Endothelial cell of umbilical vein (primary cell): Measurements from ENCODE around the gene VAV3. TPM values are rescaled to one million over a fixed set of nuclear protein-coding genes. Genes with fewer than 3 reads are reported as not detected.

Source experiments
- BruUV-seq: library from RNA; stranded (reverse); fragments of 400-500 nt; replicated peaks from 2 replicates; lab custom pipeline; 2021; lab: Mats Ljungman, UMichigan
- CTCF ChIA-PET: fragments of 300-600, 350-600 bp; sonication (Branson Sonifier 250); formaldehyde crosslinking; loops from one replicate; lab custom pipeline; 2021; ENCODE audit warnings: antibody characterized with exemption, inconsistent platforms; lab: Charles Lee
- POLR2A ChIA-PET: fragments of 300-600, 350-600 bp; sonication (Branson Sonifier 250); formaldehyde crosslinking; loops from one replicate; lab custom pipeline; 2021; ENCODE audit warnings: antibody characterized with exemption, inconsistent platforms; lab: Charles Lee
- DNase-seq: peaks from one replicate; pipeline ENCODE4 v3.0.0-alpha.2; 2011; ENCODE audit warnings: low read depth, low spot score
- FAIRE-seq: peaks from 2 replicates; lab custom pipeline; 2011; peaks lifted over from hg19 to GRCh38; lab: Jason Lieb, UNC
- H2AFZ ChIP-seq: 2 replicates; pipeline ENCODE4 v1.6.0; 2012; ENCODE audit warnings: low read depth, low read length, control low read depth, inconsistent platforms
- H3K27ac ChIP-seq: 2 replicates; pipeline ENCODE4 v1.5.1; 2011; ENCODE audit warnings: low read depth, mild to moderate bottlenecking, control low read depth, low read length, moderate library complexity; ENCODE audit not compliant: insufficient read depth
- H3K27me3 ChIP-seq, 2 experiments: 2 replicates each; pipeline versions ENCODE4 v1.6.0 to v1.6.1; 2011; ENCODE audit warnings: low read length in 2 of 2, mixed read lengths in 1 of 2; ENCODE audit not compliant: control insufficient read depth in 2 of 2, insufficient read depth in 2 of 2
- H3K36me3 ChIP-seq, 2 experiments: 2 replicates in 1 of 2; 3 replicates in 1 of 2; pipeline ENCODE4 v1.5.1; 2011; ENCODE audit warnings: low read length in 2 of 2, mild to moderate bottlenecking in 1 of 2, moderate library complexity in 1 of 2; ENCODE audit not compliant: control insufficient read depth in 2 of 2, insufficient read depth in 2 of 2; ENCODE audit errors: extremely low read depth in 1 of 2
- H3K4me1 ChIP-seq: 3 replicates; pipeline ENCODE4 v1.5.1; 2011; ENCODE audit warnings: mild to moderate bottlenecking, low read length; ENCODE audit not compliant: control insufficient read depth, insufficient read depth; ENCODE audit errors: extremely low read depth
- H3K4me2 ChIP-seq: 2 replicates; pipeline ENCODE4 v1.6.1; 2011; ENCODE audit warnings: low read length, control low read depth, mixed read lengths; ENCODE audit not compliant: insufficient read depth
- H3K4me3 ChIP-seq, 3 experiments: fragments of 200-600 bp in 1 of 3; sonication (generic), shearing (Covaris generic) in 1 of 3; replicated peaks in 1 of 3; 2 replicates each; pipeline ENCODE4 v1.5.1; 2011 to 2016; ENCODE audit warnings: control low read depth in 3 of 3, low read length in 3 of 3, mild to moderate bottlenecking in 2 of 3, inconsistent platforms in 1 of 3, low read depth in 1 of 3, moderate library complexity in 1 of 3; ENCODE audit not compliant: insufficient read depth in 1 of 3
- H3K79me2 ChIP-seq: 2 replicates; pipeline ENCODE4 v1.6.0; 2012; ENCODE audit warnings: low read length, inconsistent platforms; ENCODE audit not compliant: control insufficient read depth, insufficient read depth
- H3K9ac ChIP-seq: replicated peaks from 2 replicates; pipeline ENCODE3; 2011; ENCODE audit warnings: low read length, control low read depth; ENCODE audit not compliant: insufficient read depth; ENCODE audit errors: extremely low read depth
- H3K9me1 ChIP-seq: replicated peaks from 3 replicates; pipeline ENCODE4 v1.6.0; 2011; ENCODE audit warnings: mild to moderate bottlenecking, low read length; ENCODE audit not compliant: control insufficient read depth, insufficient read depth; ENCODE audit errors: extremely low read depth
- H3K9me3 ChIP-seq: replicated peaks from 2 replicates; pipeline ENCODE4 v1.5.1; 2012; ENCODE audit warnings: low read length, inconsistent platforms; ENCODE audit not compliant: control insufficient read depth, insufficient read depth
- H4K20me1 ChIP-seq: replicated peaks from 2 replicates; pipeline ENCODE3; 2011; ENCODE audit warnings: mild to moderate bottlenecking, low read length; ENCODE audit not compliant: control insufficient read depth, insufficient read depth; ENCODE audit errors: extremely low read depth
- CTCF ChIP-seq, 2 donors: IDR thresholded peaks; 1 replicate in 1 of 2; 2 replicates in 1 of 2; pipeline ENCODE4 v1.5.1; 2011; ENCODE audit warnings: low read length in 2 of 2, mild to moderate bottlenecking in 2 of 2, moderate library complexity in 2 of 2, control low read depth in 1 of 2, inconsistent platforms in 1 of 2, low read depth in 1 of 2; ENCODE audit not compliant: insufficient read depth in 1 of 2; ENCODE audit errors: extremely low read depth in 1 of 2
- EZH2 ChIP-seq: IDR thresholded peaks from 2 replicates; pipeline ENCODE4 v1.6.1; 2012; ENCODE audit warnings: borderline replicate concordance, low read depth, mild to moderate bottlenecking, moderate library complexity, low read length, inconsistent platforms; ENCODE audit not compliant: severe bottlenecking
- FOS ChIP-seq: IDR thresholded peaks from 2 replicates; pipeline ENCODE4 v1.6.1; 2011; ENCODE audit warnings: mild to moderate bottlenecking, low read length, moderate library complexity, borderline replicate concordance; ENCODE audit not compliant: insufficient read depth
- GATA2 ChIP-seq: IDR thresholded peaks from 2 replicates; pipeline ENCODE4 v1.7.0; 2011; ENCODE audit warnings: low read depth, mild to moderate bottlenecking, moderate library complexity, mixed read lengths, low read length; ENCODE audit not compliant: insufficient read length, insufficient read depth
- JUN ChIP-seq: IDR thresholded peaks from 2 replicates; pipeline ENCODE4 v1.6.1; 2011; ENCODE audit warnings: borderline replicate concordance, low read depth; ENCODE audit not compliant: insufficient read length, insufficient read depth
- MAX ChIP-seq: IDR thresholded peaks from 2 replicates; pipeline ENCODE4 v1.6.1; 2011; ENCODE audit not compliant: insufficient read depth, insufficient read length
- MYC ChIP-seq: IDR thresholded peaks from one replicate; pipeline ENCODE4 v1.6.1; 2011; ENCODE audit warnings: mild to moderate bottlenecking, low read depth, low read length
- POLR2A ChIP-seq: IDR thresholded peaks from 2 replicates; pipeline ENCODE4 v1.6.1; 2012; ENCODE audit warnings: low read depth, mild to moderate bottlenecking, control low read depth, low read length
- POLR2AphosphoS5 ChIP-seq: IDR thresholded peaks from 2 replicates; pipeline ENCODE4 v1.6.1; 2012; ENCODE audit warnings: low read depth, mild to moderate bottlenecking, control low read depth, low read length, moderate library complexity; ENCODE audit not compliant: insufficient read depth
- dilution Hi-C: fragments of 300-500 bp; cut with MboI; formaldehyde crosslinking; loops from one replicate; pipeline ENCODE4 v1.15.0; 2019; ENCODE audit warnings: low sequenced_read_pairs; ENCODE audit not compliant: extremely low pct_ligation_motif_present
- intact Hi-C: fragments of 100-400 bp; cut with micrococcal nuclease; formaldehyde crosslinking; loops from one replicate; pipeline ENCODE4 v1.10.0; 2022
- polyA plus RNA-seq, 4 experiments: library from polyadenylated mRNA; depleted of rRNA in 3 of 4; stranded (reverse) in 3 of 4; unstranded in 1 of 4; fragments of >200 nt; gene quantifications; 2 replicates each; pipeline versions ENCODE4 v1.2.1 to v1.2.3, GENCODE V29; 2011 to 2012; ENCODE audit warnings: missing spikeins in 1 of 4
- total RNA-seq: library from RNA; stranded (reverse); gene quantifications from 2 replicates; pipeline ENCODE4 v1.2.3, GENCODE V29; 2021

VAV3 gene
- total and polyA plus RNA-seq, 2 donors (not counting 3 experiments of a cell fraction or from before 2014, with no cell fraction given): 0.18 to 1.5 TPM

GRCh38 chr1:107626073-107626796 lies 338.7 kb downstream of the VAV3 start:
- H3K9me1 ChIP-seq: no peaks in the 10 kb centered on the region
- DNase-seq (no peak), FAIRE-seq (no peak)
- H3K4me3 ChIP-seq: no peak overlapping the region
- H3K9ac ChIP-seq: no peak overlapping the region
- no peak overlapping the region for H3K27ac ChIP-seq
- no peaks in the 10 kb centered on the region for H4K20me1 ChIP-seq
- no peaks in the 10 kb centered on the region for H3K4me1 ChIP-seq
- intact Hi-C loops (no loop called here), dilution Hi-C loops (no loop called here)
- no peaks in the 10 kb centered on the region for H3K36me3 ChIP-seq
- no peak for TF ChIP-seq FOS
- no peak for TF ChIP-seq JUN
- TF ChIP-seq EZH2: no peak
- no peak for TF ChIP-seq GATA2
- no peak for TF ChIP-seq POLR2A
- H2AFZ ChIP-seq: no peak overlapping the region
- ChIA-PET CTCF (no interaction called here), POLR2A (no interaction called here)
- H3K9me3 ChIP-seq: no peaks in the 10 kb centered on the region
- no peak overlapping the region for H3K4me2 ChIP-seq
- no peaks in the 10 kb centered on the region for H3K79me2 ChIP-seq
- H3K27me3 ChIP-seq: no peaks in the 10 kb centered on the region
- no TSS peak for BruUV-seq

GRCh38 chr1:107625405-107626029 lies 339.5 kb downstream of the VAV3 start:
- H3K9me1 ChIP-seq: no peaks in the 10 kb centered on the region
- H3K4me3 ChIP-seq: no peak overlapping the region
- TF ChIP-seq EZH2 (no peak), GATA2 (no peak), POLR2A (no peak), POLR2AphosphoS5 (no peak), MYC (no peak), FOS (no peak), CTCF (IDR thresholded peaks at IDR 0.05; ENCODE audit: extremely low read depth in 1 of 2, insufficient read depth in 1 of 2, low read depth in 1 of 2, low read length in 2 of 2) (no peak), JUN (no peak), MAX (no peak)
- dilution Hi-C loops (no loop called here), intact Hi-C loops (no loop called here)
- no peak for DNase-seq
- no peaks in the 10 kb centered on the region for H3K36me3 ChIP-seq
- ChIA-PET POLR2A (no interaction called here), CTCF (no interaction called here)
- no peak for FAIRE-seq
- H3K4me2 ChIP-seq: no peak overlapping the region
- BruUV-seq: no TSS peak
- H4K20me1 ChIP-seq: no peaks in the 10 kb centered on the region
- no peaks in the 10 kb centered on the region for H3K79me2 ChIP-seq
- no peaks in the 10 kb centered on the region for H3K4me1 ChIP-seq
- no peak overlapping the region for H3K27ac ChIP-seq
- H3K27me3 ChIP-seq: no peaks in the 10 kb centered on the region
- no peaks in the 10 kb centered on the region for H3K9me3 ChIP-seq
- no peak overlapping the region for H2AFZ ChIP-seq
- H3K9ac ChIP-seq: no peak overlapping the region
